ENCODE data around the gene CCDC106. TPM values are rescaled to one million over a fixed set of nuclear protein-coding genes. Genes with fewer than 3 reads are reported as not detected.
A peak's percentile ranks its signal among the peaks of the same experiment; 100 is the strongest.

The CCDC106 gene
- total and polyA plus RNA-seq, 12 donors: 14.8 to 63.8 (median 27.9) TPM

DNA sequence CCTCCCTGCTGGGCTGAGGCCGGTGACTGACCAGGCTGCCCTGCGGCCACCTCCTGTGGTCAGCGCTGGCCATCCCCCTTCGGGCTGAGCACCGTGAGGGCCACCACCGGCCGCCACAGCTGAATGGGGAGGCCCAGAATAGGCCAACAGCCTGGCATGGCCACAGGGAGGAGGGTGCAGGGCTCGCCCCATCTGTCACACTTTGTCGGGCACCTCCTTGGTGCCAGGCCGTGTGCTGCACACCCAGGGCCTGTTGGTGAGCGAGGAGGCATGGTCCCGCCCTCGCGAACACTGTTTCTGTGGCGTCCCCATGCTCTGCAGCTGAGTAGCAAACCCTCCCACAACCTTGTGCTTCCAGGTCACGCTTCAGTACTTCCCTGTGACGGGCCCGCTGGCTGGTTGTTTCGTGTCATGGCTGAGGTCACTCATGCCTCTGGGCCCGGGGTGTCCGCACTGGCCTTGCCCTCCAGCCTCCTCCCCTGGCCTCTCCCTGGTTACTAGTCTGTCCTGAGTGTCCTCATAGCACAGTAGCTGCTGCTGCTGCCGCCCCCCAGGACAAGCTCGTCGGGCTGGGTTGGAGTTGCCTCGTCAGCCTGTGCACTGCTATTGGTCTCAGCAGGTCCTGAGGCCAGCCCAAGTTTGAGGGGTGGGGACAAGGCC lies 42.2 kb downstream of the CCDC106 start:
- 89 to 95% (median 91%) methylated on average over 13 to 25 of the region's 25 CpGs for WGBS, 4 donors
- Histone ChIP-seq H3K9me3 (replicated peaks in 1 of 3) (no peaks in the 10 kb centered on the region), H3K36me3 (replicated peaks in 1 of 2) (peaks cover 0 to 84% of the 10 kb centered on the region in 2 donors), H3K4me1 (replicated peaks in 1 of 2) (no peaks in the 10 kb centered on the region), H3K27ac (no peak overlapping the region), H3K27me3 (no peaks in the 10 kb centered on the region), H3K4me3 (no peak overlapping the region)
- intact Hi-C loops (cut with DNase I): no loop called here
- TF ChIP-seq, protein P1, sequence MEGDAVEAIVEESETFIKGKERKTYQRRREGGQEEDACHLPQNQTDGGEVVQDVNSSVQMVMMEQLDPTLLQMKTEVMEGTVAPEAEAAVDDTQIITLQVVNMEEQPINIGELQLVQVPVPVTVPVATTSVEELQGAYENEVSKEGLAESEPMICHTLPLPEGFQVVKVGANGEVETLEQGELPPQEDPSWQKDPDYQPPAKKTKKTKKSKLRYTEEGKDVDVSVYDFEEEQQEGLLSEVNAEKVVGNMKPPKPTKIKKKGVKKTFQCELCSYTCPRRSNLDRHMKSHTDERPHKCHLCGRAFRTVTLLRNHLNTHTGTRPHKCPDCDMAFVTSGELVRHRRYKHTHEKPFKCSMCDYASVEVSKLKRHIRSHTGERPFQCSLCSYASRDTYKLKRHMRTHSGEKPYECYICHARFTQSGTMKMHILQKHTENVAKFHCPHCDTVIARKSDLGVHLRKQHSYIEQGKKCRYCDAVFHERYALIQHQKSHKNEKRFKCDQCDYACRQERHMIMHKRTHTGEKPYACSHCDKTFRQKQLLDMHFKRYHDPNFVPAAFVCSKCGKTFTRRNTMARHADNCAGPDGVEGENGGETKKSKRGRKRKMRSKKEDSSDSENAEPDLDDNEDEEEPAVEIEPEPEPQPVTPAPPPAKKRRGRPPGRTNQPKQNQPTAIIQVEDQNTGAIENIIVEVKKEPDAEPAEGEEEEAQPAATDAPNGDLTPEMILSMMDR (IDR thresholded peaks at IDR 0.05): no peak
- TF ChIP-seq POLR2A (IDR thresholded peaks at IDR 0.05): no peak
- peak in 1 of 7 donors; percentile 14 for DNase-seq

DNA sequence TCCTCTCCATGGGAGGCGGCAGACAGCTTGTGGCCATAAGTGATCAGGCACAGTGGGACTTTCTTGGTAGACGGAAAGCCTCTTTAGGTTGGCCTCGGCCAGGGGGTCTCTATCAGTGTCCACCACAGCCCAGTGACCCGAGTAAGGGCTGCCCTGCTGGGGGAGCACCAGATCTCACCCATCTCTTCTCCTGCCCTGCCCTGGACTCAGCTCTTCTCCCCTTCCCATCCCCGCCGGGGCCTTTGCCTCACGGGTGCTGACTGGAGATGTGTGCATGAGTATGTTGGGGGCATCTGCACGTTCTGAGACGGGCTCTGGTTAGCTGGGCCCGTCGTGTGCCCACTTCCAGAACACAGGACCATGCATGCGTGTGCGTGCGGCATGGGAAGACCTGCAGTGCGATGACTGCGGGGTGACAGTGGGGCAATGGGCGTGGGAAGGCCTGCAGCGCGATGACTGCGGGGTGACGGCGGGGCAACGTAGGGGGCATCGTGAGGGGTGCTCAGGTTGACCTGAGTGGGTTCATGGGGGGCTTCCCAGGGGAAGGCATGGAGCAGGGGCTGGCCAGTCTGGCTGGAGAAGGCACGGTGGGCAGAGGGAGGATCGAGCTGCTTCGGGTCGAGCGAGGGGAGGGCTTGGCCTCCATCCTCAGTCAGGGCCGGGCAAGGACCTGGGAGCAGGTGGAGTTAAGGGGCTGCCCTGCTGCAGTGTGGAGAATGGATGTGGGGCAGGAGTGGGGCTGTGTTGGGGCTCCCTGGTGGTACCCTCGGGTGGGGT lies 42.9 kb downstream of the CCDC106 start:
- H3K36me3 ChIP-seq (replicated peaks in 1 of 2): peaks cover 0 to 84% of the 10 kb centered on the region in 2 donors
- WGBS, 4 donors: 92 to 95% (median 94%) methylated on average over 23 to 31 of the region's 31 CpGs

DNA sequence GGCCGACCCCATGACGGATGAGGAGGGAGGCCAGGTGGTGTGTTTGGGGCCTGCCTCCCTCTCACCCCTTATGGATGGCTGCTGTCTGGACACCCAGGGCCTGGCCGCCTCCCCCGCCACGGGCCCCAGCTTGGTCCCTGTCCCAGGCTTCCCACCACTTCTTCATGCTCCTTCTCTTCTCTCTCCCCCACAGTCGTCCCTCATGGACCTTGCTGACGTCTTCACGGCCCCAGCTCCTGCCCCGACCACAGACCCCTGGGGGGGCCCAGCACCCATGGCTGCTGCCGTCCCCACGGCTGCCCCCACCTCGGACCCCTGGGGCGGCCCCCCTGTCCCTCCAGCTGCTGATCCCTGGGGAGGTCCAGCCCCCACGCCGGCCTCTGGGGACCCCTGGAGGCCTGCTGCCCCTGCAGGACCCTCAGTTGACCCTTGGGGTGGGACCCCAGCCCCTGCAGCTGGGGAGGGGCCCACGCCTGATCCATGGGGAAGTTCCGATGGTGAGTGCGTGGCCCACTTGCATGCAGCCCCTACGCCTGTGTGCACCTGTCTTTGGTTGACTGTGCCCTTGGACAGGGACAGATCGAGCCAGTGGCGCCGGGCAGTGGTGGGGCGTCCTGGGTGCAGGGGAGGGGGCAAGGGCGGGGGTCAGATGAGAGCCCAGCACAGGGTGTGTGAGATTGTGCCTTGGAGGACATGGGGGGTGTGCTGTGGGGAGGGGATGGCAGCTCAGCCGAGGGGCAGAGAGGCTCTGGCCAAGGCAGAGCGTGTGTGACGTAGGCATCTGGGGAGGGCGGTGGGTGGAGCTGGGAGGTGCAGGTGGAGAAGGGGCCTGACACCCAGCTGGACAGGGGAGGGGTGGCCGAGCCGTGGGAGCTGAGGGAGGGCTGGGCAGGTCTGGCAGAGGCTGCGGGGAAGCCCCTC lies 43.8 kb downstream of the CCDC106 start:
- Histone ChIP-seq H3K27me3 (no peaks in the 10 kb centered on the region), H3K36me3 (replicated peaks in 1 of 2) (peaks cover 0 to 87% of the 10 kb centered on the region in 2 donors), H3K4me3 (no peak overlapping the region), H3K9me3 (replicated peaks in 1 of 3) (no peaks in the 10 kb centered on the region), H3K4me1 (replicated peaks in 1 of 2) (no peaks in the 10 kb centered on the region), H3K27ac (no peak overlapping the region)
- no peak for TF ChIP-seq POLR2A (IDR thresholded peaks at IDR 0.05)
- TF ChIP-seq, protein P1 (IDR thresholded peaks at IDR 0.05): no peak
- intact Hi-C loops (cut with DNase I): no loop called here
- peak in 1 of 7 donors; percentile 17 for DNase-seq
- whole genome bisulfite sequencing, 4 donors: 86 to 93% (median 93%) methylated on average over 15 to 31 of the region's 31 CpGs

More for the DNA sequence above, 42.9 kb downstream of the CCDC106 start:
- peak in 1 of 7 donors; percentile 13 for DNase-seq
- no peak for TF ChIP-seq POLR2A (IDR thresholded peaks at IDR 0.05)
- TF ChIP-seq, protein P1 (IDR thresholded peaks at IDR 0.05): no peak
- intact Hi-C loops (cut with DNase I): no loop called here
- no peaks in the 10 kb centered on the region for H3K4me1 ChIP-seq (replicated peaks in 1 of 2)
- H3K9me3 ChIP-seq (replicated peaks in 1 of 3): no peaks in the 10 kb centered on the region
- H3K4me3 ChIP-seq: no peak overlapping the region
- no peak overlapping the region for H3K27ac ChIP-seq
- no peaks in the 10 kb centered on the region for H3K27me3 ChIP-seq

DNA sequence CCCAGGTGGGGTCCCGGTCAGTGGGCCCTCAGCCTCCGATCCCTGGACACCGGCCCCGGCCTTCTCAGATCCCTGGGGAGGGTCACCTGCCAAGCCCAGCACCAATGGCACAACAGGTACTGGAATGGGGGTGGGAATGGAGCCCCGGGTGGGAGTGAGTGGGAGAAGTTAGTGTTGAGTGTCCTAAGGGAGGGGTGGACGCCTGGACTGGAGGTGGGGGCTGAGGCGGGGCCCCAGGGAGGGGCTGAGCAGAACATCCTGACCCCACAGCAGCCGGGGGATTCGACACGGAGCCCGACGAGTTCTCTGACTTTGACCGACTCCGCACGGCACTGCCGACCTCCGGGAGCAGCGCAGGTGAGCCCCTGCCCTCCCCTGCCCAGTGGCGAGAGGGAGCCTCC lies 44.7 kb downstream of the CCDC106 start:
- 93 to 95% (median 94%) methylated on average over 11 to 19 of the region's 19 CpGs for WGBS, 4 donors
- Histone ChIP-seq H3K9me3 (replicated peaks in 1 of 3) (no peaks in the 10 kb centered on the region), H3K4me1 (replicated peaks in 1 of 2) (no peaks in the 10 kb centered on the region), H3K4me3 (no peak overlapping the region), H3K36me3 (replicated peaks in 1 of 2) (peaks cover 0 to 88% of the 10 kb centered on the region in 2 donors), H3K27ac (no peak overlapping the region), H3K27me3 (no peaks in the 10 kb centered on the region)
- intact Hi-C loops (cut with DNase I): no loop called here
- DNase-seq: peak in 1 of 7 donors; percentile 17
- TF ChIP-seq, protein P1 (IDR thresholded peaks at IDR 0.05): no peak
- TF ChIP-seq POLR2A (IDR thresholded peaks at IDR 0.05): no peak

Measured in adrenal gland (tissue), 12 donors.